Activated CD4-positive, alpha-beta T cell treated with anti-CD3 and anti-CD28 coated beads, Interleukin-2, amount 50 U/mL, for 4 hours (primary cell): ENCODE data around the gene BCL10.

Experiments
- DNase-seq, 2 experiments: peaks; one replicate each; pipeline ENCODE4 v3.0.0-alpha.2; 2020

Gene BCL10

DNA sequence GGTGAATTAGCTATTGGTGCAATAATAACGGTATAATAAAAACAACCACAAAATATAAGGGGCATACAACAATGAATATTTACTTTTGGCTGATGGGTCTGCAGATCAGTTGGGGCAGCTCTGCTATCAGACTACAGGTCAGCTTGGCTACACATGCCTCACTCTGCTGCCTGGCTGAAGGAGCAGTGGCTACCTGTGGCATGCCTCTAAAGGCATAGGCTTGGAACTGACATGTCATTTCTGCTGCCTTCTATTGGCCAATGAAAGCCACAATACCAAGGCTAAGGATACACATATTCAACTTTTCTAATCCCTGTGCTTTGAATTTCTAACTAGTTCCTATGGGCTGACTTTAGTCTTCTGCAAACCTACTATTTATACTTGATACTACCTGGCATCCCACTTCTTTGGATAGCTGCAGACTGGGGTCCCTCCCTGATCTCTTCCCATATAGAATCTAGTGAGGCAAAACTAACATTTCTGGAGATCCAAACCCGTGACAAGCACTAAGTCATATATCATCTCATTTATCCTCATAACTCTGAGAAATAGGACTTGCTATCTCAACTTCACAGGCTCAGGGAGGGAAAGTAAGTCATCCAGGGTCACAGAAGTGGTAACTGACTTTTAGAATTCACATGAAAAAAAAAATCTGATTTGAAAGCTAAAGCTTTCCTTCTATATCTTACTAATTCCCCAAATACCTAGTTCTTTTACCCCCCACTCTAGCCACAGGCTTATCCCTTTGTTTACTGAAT, 56.4 kb downstream of the BCL10 start:
- DNase-seq: no peak

- no peak for DNase-seq
Observed at GRCh38 chr1:85216697-85217096, 59.7 kb downstream of the BCL10 start.
